GM12878 (cell line): ENCODE data around the gene JADE1. TPM values are rescaled to one million over a fixed set of nuclear protein-coding genes. Genes with fewer than 3 reads are reported as not detected.

Experiments
- ATF7 ChIP-seq: fragments of 450-650 bp; IDR thresholded peaks from 2 replicates; pipeline ENCODE4 v1.6.1; 2016; ENCODE audit warnings: low read depth, mild to moderate bottlenecking
- BMI1 ChIP-seq: fragments of 450-650 bp; IDR thresholded peaks from 2 replicates; pipeline ENCODE4 v1.6.1; 2016; ENCODE audit warnings: mild to moderate bottlenecking, moderate library complexity, borderline replicate concordance
- E2F4 ChIP-seq: IDR thresholded peaks from 2 replicates; pipeline ENCODE4 v1.6.1; 2012; ENCODE audit warnings: low read depth, low read length, improper control_type of control experiment
- EGR1 ChIP-seq, 2 experiments: IDR thresholded peaks; 1 replicate in 1 of 2; 2 replicates in 1 of 2; pipeline ENCODE4 v1.6.1; 2011 to 2012; ENCODE audit warnings: low read depth in 2 of 2, low read length in 2 of 2, borderline replicate concordance in 1 of 2, mild to moderate bottlenecking in 1 of 2, moderate library complexity in 1 of 2
- ESRRA ChIP-seq: IDR thresholded peaks from 2 replicates; pipeline ENCODE4 v1.6.1; 2012; ENCODE audit warnings: mild to moderate bottlenecking, low read length, improper control_type of control experiment
- FOXK2 ChIP-seq: fragments of 450-650 bp; IDR thresholded peaks from 2 replicates; pipeline ENCODE4 v1.6.1; 2017; ENCODE audit warnings: mild to moderate bottlenecking, moderate library complexity
- HCFC1 ChIP-seq: fragments of 150-350 bp; IDR thresholded peaks from 2 replicates; pipeline ENCODE4 v1.6.1; 2014; ENCODE audit warnings: low read length
- NR2F1 ChIP-seq: fragments of 450-650 bp; conservative IDR thresholded peaks from 2 replicates; pipeline ENCODE4 v1.6.1; 2017; ENCODE audit warnings: mild to moderate bottlenecking
- NRF1 ChIP-seq: conservative IDR thresholded peaks from 2 replicates; pipeline ENCODE4 v1.6.1; 2011; ENCODE audit warnings: mild to moderate bottlenecking, low read depth, low read length, improper control_type of control experiment
- POLR2A ChIP-seq: IDR thresholded peaks from 2 replicates; pipeline ENCODE4 v1.6.1; 2011; ENCODE audit warnings: low read depth, mild to moderate bottlenecking, low read length
- POLR2AphosphoS2 ChIP-seq: IDR thresholded peaks from 2 replicates; pipeline ENCODE4 v1.6.1; 2011; ENCODE audit warnings: low read depth, mild to moderate bottlenecking, low read length, improper control_type of control experiment, moderate library complexity
- POU2F2 ChIP-seq: IDR thresholded peaks from 3 replicates; pipeline ENCODE4 v1.6.1; 2011; ENCODE audit warnings: low read depth, mild to moderate bottlenecking, low read length, borderline replicate concordance
- RCOR1 ChIP-seq: conservative IDR thresholded peaks from 2 replicates; pipeline ENCODE4 v1.6.1; 2012; ENCODE audit warnings: low read depth, low read length, improper control_type of control experiment
- SMARCA5 ChIP-seq: fragments of 450-650 bp; IDR thresholded peaks from 2 replicates; pipeline ENCODE4 v1.6.1; 2017; ENCODE audit warnings: mild to moderate bottlenecking
- TARDBP ChIP-seq: IDR thresholded peaks from 2 replicates; pipeline ENCODE4 v1.6.1; 2016; ENCODE audit warnings: borderline replicate concordance
- TCF3 ChIP-seq: IDR thresholded peaks from 2 replicates; pipeline ENCODE4 v1.6.1; 2012; ENCODE audit warnings: low read depth, mild to moderate bottlenecking, low read length, borderline replicate concordance; ENCODE audit not compliant: insufficient read depth
- USF1 ChIP-seq: IDR thresholded peaks from 2 replicates; pipeline ENCODE4 v1.6.1; 2011; ENCODE audit warnings: borderline replicate concordance, low read depth, mild to moderate bottlenecking, moderate library complexity, mixed read lengths, low read length; ENCODE audit not compliant: insufficient read depth; ENCODE audit errors: extremely low read length
- USF2 ChIP-seq: IDR thresholded peaks from 2 replicates; pipeline ENCODE4 v1.6.1; 2011; ENCODE audit warnings: low read depth, low read length, improper control_type of control experiment, borderline replicate concordance
- ZBTB11 ChIP-seq: fragments of 450-650 bp; formaldehyde crosslinking; IDR thresholded peaks from 2 replicates; pipeline ENCODE4 v1.5.0; 2022; ENCODE audit warnings: mild to moderate bottlenecking, missing genetic modification characterization
- ZZZ3 ChIP-seq: IDR thresholded peaks from 2 replicates; pipeline ENCODE4 v1.6.1; 2011; ENCODE audit warnings: low read depth; ENCODE audit not compliant: control insufficient read depth, insufficient read length
- polyA plus RNA-seq, 11 experiments: library from polyadenylated mRNA; depleted of rRNA in 4 of 11; unstranded in 6 of 11; stranded (reverse) in 5 of 11; fragments of >200 nt; fragmentation: Nextera tagmentation in 4 of 11; fragmentation: Illumina TruSeq in 1 of 11; extraction: Ambion mirVana in 4 of 11; extraction: Trizol in 1 of 11; gene quantifications; 1 replicate in 1 of 11; 2 replicates in 10 of 11; pipeline versions ENCODE4 v1.2.1 to v1.2.3, GENCODE V29; 2011 to 2016; ENCODE audit warnings: inconsistent platforms in 2 of 11, missing spikeins in 2 of 11, low read depth in 1 of 11
- total RNA-seq, 4 experiments: library from RNA; depleted of rRNA in 3 of 4; stranded (reverse); fragments of >200 nt in 3 of 4; fragmentation: Illumina TruSeq in 1 of 4; extraction: Trizol in 1 of 4; gene quantifications; 2 replicates each; pipeline versions ENCODE4 v1.2.1 to v1.2.3, GENCODE V29; 2013 to 2021
- TF ChIP-seq, protein P1 (sequence below): fragments of 450-650 bp; formaldehyde crosslinking; IDR thresholded peaks from 2 replicates; pipeline ENCODE4 v1.4.0; 2022; ENCODE audit warnings: mild to moderate bottlenecking, moderate library complexity

JADE1 gene
- total and polyA plus RNA-seq, 10 of the 15 experiments (the other 5 are each of a cell fraction or from before 2014, with no cell fraction given), result 5.9 to 27.2 (median 15.8) TPM

DNA sequence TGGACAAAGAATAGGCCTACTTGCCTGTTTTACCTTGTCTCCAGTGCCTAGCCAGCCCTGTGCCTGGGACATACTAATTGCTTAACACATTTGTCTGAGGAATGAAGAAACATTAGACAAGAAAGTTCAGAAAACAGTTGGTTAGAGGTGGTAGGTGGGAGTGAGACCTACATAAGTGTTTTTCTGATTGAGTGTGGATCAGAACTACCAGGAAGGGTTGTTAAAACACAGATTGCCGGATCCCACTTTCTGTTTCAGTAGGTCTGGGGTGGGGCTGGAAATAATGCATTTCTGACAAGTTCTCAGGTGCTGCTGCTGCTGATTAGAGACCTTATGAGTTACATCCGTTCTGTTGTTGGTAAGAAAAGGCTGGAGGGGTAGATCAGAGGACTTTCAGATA lies 5.7 kb upstream of the JADE1 start (continued):
- TF ChIP-seq RCOR1, result no peak
- no peak for TF ChIP-seq ZZZ3
- TF ChIP-seq EGR1 (IDR thresholded peaks at IDR 0.05; ENCODE audit: borderline replicate concordance in 1 of 2, low read depth in 2 of 2, low read length in 2 of 2), result no peak
- TF ChIP-seq HCFC1, result 0 out of 2 replicates have a peak, but pooled peaks have one; percentile 8
- no peak for TF ChIP-seq POLR2AphosphoS2
- TF ChIP-seq NR2F1, result no peak
- 0 out of 2 replicates have a peak, but pooled peaks have one; percentile 20 for TF ChIP-seq ATF7
- TF ChIP-seq TCF3, result no peak
- TF ChIP-seq TARDBP, result no peak
- TF ChIP-seq ZBTB11 (CRISPR knock-in tag), result no peak
- TF ChIP-seq, protein P1, sequence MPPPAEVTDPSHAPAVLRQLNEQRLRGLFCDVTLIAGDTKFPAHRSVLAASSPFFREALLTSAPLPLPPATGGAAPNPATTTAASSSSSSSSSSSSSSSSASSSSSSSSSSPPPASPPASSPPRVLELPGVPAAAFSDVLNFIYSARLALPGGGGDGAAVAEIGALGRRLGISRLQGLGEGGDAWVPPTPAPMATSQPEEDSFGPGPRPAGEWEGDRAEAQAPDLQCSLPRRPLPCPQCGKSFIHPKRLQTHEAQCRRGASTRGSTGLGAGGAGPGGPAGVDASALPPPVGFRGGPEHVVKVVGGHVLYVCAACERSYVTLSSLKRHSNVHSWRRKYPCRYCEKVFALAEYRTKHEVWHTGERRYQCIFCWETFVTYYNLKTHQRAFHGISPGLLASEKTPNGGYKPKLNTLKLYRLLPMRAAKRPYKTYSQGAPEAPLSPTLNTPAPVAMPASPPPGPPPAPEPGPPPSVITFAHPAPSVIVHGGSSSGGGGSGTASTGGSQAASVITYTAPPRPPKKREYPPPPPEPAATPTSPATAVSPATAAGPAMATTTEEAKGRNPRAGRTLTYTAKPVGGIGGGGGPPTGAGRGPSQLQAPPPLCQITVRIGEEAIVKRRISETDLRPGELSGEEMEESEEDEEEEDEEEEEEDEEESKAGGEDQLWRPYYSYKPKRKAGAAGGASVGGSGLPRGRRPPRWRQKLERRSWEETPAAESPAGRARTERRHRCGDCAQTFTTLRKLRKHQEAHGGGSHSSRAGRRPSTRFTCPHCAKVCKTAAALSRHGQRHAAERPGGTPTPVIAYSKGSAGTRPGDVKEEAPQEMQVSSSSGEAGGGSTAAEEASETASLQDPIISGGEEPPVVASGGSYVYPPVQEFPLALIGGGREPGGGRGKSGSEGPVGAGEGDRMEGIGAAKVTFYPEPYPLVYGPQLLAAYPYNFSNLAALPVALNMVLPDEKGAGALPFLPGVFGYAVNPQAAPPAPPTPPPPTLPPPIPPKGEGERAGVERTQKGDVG, result no peak
- no peak for TF ChIP-seq POLR2A
- no peak for TF ChIP-seq NRF1
- TF ChIP-seq ESRRA, result no peak
- TF ChIP-seq POU2F2, result no peak
- TF ChIP-seq BMI1, result no peak
- no peak for TF ChIP-seq E2F4
- TF ChIP-seq USF1, result no peak
- TF ChIP-seq USF2, result no peak
- no peak for TF ChIP-seq SMARCA5
- no peak for TF ChIP-seq FOXK2
